ENCODE data around the gene TCN2.
"Not testable (repeated sequence)": the region's sequence is repeated elsewhere in the genome, so short reads cannot be mapped to it uniquely, and the experiment has no call there.

TCN2 gene

DNA sequence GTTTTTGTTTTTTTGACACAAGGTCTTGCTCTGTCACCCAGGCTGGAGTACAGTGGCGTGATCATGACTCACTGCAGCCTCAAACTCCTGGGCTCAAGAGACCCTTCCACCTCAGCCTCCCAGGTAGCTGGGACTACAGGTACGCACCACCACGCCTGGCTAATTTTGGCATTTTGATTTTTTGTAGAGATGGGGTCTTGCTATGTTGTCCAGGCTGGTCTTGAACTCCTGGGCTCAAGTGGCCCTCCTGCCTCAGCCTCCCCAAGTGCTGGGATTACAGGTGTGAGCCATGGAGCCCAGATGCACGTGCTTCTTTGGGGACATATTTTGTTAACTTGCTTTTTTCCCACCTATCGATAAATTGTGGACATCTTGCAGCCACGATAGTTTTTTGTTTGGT is 39.7 kb upstream of the TCN2 start:
- not testable (repeated sequence) for H3K9ac ChIP-seq (ENCODE audit: low read length); H3K27ac ChIP-seq (ENCODE audit: low read depth, low read length); H3K36me3 ChIP-seq (ENCODE audit: control insufficient read depth, insufficient read depth, low read length); H3K9me3 ChIP-seq (ENCODE audit: control insufficient read depth, insufficient read depth, low read depth, low read length); H3K27me3 ChIP-seq (ENCODE audit: control insufficient read depth, insufficient read depth, low read length); H3K4me3 ChIP-seq (ENCODE audit: low read depth, low read length); H3K4me1 ChIP-seq (ENCODE audit: control insufficient read depth, insufficient read depth, low read length)

DNA sequence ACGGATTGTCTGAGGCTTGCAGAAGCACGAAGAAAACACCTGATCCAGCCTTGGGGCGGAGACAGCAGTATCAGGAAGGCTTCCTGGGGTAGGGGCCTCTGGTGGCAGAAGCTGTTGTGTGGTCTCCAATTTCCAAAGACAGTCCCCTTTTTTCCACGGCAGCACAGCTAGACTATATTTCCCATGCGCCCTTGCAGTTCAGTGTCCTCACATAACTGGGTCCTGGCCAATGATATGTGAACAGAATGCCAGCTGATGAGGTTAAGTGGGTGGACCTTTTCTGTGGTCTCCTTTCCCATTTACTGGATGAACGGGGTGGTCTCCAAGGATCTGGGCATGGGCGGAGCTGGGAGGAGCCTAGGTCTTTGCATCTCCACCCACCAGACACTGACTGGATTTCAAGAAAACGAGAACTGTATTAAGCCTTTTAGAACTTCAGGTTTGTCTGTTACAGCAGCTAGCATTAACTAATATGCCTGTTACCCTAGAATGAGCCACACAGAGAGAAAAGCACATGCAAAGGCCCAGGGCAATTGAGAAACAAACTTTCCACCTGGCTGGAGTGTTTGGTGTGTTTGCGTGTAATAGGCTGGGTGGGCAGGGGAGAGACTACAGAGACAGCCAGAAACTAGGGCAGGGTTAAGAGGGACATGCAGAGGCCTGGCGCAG is 38.7 kb upstream of the TCN2 start:
- Histone ChIP-seq H3K27ac (ENCODE audit: low read depth, low read length) (no peak overlapping the region), H3K27me3 (ENCODE audit: control insufficient read depth, insufficient read depth, low read length) (no peaks in the 10 kb centered on the region), H3K4me3 (ENCODE audit: low read depth, low read length) (no peak overlapping the region), H3K4me1 (ENCODE audit: control insufficient read depth, insufficient read depth, low read length) (peaks cover 7% of the 10 kb centered on the region), H3K9ac (ENCODE audit: low read length) (no peak overlapping the region), H3K9me3 (ENCODE audit: control insufficient read depth, insufficient read depth, low read depth, low read length) (no peaks in the 10 kb centered on the region), H3K36me3 (ENCODE audit: control insufficient read depth, insufficient read depth, low read length) (no peaks in the 10 kb centered on the region)

DNA sequence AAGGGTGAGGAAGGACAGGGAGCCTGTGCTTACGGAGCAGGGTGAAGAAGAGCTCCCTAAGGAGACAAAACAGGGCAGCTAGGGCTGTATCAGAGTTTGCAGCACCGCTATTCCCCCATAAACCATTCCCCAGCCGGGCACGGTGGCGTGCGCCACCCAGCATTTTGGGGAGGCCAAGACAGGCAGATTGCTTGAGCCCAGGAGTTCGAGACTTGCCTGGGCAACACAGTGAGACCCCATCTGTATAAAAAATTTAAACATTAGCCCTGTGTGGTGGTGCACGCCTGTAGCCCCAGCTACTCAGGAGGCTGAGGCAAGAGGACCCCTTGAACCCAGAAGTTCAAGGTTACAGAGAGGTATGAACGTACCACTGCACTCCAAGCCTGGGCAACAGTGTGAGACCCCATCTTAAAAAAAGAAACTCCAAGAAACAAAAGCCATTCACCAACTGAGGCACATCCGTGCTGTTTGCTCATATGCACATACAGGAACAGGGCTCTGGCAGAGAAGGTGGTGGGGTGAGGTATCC is 37.2 kb upstream of the TCN2 start:
- no peak overlapping the region for H3K27ac ChIP-seq (ENCODE audit: low read depth, low read length)
- no peak overlapping the region for H3K9ac ChIP-seq (ENCODE audit: low read length)
- peaks cover 9% of the 10 kb centered on the region for H3K4me1 ChIP-seq (ENCODE audit: control insufficient read depth, insufficient read depth, low read length)
- peaks cover 6% of the 10 kb centered on the region; the same call in 1 of the 2 replicates for H3K27me3 ChIP-seq (ENCODE audit: control insufficient read depth, insufficient read depth, low read length)
- H3K9me3 ChIP-seq (ENCODE audit: control insufficient read depth, insufficient read depth, low read depth, low read length) = no peaks in the 10 kb centered on the region
- no peaks in the 10 kb centered on the region for H3K36me3 ChIP-seq (ENCODE audit: control insufficient read depth, insufficient read depth, low read length)
- no peak overlapping the region for H3K4me3 ChIP-seq (ENCODE audit: low read depth, low read length)

DNA sequence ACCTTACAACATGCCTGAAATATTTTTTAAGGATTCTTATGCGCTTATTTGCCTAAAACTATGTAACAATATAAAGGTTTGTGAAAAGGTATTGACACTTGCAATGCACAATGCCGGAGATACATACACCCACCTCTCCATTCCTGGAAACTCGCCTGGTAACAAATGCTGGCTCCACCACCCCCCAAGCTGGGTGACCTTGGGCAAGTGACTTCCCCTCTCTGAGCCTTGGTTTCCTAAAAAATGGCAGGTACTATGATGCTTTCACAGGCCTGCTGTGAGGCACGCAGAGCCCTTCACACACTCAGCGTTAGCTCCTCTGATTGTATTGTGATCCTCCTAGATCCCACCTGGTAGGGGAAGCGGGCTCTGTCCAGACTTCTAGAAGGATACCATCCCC is 34.8 kb upstream of the TCN2 start:
- H3K27ac ChIP-seq (ENCODE audit: low read depth, low read length) = no peak overlapping the region
- no peaks in the 10 kb centered on the region for H3K9me3 ChIP-seq (ENCODE audit: control insufficient read depth, insufficient read depth, low read depth, low read length)
- H3K27me3 ChIP-seq (ENCODE audit: control insufficient read depth, insufficient read depth, low read length) = peaks cover 6% of the 10 kb centered on the region; the same call in 1 of the 2 replicates
- H3K4me1 ChIP-seq (ENCODE audit: control insufficient read depth, insufficient read depth, low read length) = peaks cover 12% of the 10 kb centered on the region
- H3K36me3 ChIP-seq (ENCODE audit: control insufficient read depth, insufficient read depth, low read length) = peaks cover 18% of the 10 kb centered on the region
- no peak overlapping the region for H3K4me3 ChIP-seq (ENCODE audit: low read depth, low read length)
- no peak overlapping the region for H3K9ac ChIP-seq (ENCODE audit: low read length)

DNA sequence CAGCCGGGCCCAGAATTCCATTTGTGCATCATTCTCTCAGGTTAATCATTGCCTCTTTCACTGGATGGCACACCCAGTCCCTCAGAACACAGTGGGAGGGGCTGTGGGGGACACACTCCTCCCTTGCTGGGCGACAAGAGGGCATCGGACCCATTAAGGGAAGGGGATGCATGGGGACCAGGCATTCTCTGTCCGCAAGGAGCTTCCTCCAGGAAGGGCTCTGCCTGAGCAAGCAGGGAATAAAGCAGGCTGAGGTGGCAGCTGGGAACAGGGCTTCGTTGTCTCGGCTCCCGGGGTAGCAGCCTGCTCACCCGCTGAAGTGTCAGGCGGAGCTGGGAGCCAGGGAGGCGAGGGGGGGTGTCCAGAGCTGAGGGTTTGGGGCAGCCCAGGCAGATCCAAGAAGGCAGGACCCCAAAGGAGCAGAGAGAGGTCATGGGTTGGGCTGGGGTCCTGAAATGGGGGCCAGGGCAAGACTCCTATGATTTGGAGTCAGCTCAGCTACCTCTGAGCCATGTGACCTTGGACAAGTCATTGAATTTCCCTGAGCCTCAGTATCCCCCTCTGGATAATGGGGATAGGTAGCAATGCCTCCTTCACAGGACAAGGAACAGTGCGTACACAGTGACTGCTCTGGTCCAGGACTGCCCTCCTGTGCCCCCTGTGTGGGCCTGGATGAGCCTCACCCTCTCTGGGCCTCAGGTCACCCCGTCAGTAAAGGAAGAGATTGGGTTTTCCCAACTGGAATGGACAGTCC is 34.0 kb upstream of the TCN2 start:
- H3K27me3 ChIP-seq (ENCODE audit: control insufficient read depth, insufficient read depth, low read length) = peaks cover 6% of the 10 kb centered on the region; the same call in 1 of the 2 replicates
- H3K36me3 ChIP-seq (ENCODE audit: control insufficient read depth, insufficient read depth, low read length) = peaks cover 26% of the 10 kb centered on the region
- H3K9ac ChIP-seq (ENCODE audit: low read length) = no peak overlapping the region
- no peak overlapping the region for H3K4me3 ChIP-seq (ENCODE audit: low read depth, low read length)
- H3K27ac ChIP-seq (ENCODE audit: low read depth, low read length) = no peak overlapping the region
- H3K9me3 ChIP-seq (ENCODE audit: control insufficient read depth, insufficient read depth, low read depth, low read length) = no peaks in the 10 kb centered on the region
- peaks cover 12% of the 10 kb centered on the region for H3K4me1 ChIP-seq (ENCODE audit: control insufficient read depth, insufficient read depth, low read length)

DNA sequence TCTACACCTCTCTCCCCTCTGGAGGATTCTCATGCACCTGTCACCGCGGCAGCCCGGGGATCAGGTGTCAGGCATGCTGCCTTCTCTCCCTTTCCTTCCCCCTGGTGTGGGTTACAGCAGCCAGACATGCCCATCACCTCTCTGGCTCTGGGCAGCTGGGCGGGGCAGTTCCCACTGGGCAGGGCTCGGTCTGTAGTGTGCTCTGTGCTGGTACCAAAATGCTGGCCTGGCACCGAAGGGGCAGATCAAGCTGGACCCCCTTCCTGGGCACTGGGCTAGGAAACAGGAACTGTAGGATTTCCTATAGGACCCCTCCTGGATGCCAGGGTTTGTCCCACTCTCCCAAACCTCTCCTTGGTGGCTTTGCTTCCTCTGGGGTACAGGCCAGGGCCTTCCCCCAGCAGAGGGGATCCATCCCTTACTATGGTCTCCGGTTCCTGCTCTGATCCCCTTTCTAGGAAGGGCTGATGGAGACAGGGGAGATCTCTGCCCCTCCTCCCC is 33.3 kb upstream of the TCN2 start:
- H3K9ac ChIP-seq (ENCODE audit: low read length) = peak overlapping the region; percentile 58
- H3K4me3 ChIP-seq (ENCODE audit: low read depth, low read length) = peak overlapping the region; percentile 86
- H3K27me3 ChIP-seq (ENCODE audit: control insufficient read depth, insufficient read depth, low read length) = peaks cover 6% of the 10 kb centered on the region; the same call in 1 of the 2 replicates
- H3K9me3 ChIP-seq (ENCODE audit: control insufficient read depth, insufficient read depth, low read depth, low read length) = no peaks in the 10 kb centered on the region
- no peak overlapping the region for H3K27ac ChIP-seq (ENCODE audit: low read depth, low read length)
- peaks cover 12% of the 10 kb centered on the region for H3K4me1 ChIP-seq (ENCODE audit: control insufficient read depth, insufficient read depth, low read length)
- H3K36me3 ChIP-seq (ENCODE audit: control insufficient read depth, insufficient read depth, low read length) = peaks cover 32% of the 10 kb centered on the region

DNA sequence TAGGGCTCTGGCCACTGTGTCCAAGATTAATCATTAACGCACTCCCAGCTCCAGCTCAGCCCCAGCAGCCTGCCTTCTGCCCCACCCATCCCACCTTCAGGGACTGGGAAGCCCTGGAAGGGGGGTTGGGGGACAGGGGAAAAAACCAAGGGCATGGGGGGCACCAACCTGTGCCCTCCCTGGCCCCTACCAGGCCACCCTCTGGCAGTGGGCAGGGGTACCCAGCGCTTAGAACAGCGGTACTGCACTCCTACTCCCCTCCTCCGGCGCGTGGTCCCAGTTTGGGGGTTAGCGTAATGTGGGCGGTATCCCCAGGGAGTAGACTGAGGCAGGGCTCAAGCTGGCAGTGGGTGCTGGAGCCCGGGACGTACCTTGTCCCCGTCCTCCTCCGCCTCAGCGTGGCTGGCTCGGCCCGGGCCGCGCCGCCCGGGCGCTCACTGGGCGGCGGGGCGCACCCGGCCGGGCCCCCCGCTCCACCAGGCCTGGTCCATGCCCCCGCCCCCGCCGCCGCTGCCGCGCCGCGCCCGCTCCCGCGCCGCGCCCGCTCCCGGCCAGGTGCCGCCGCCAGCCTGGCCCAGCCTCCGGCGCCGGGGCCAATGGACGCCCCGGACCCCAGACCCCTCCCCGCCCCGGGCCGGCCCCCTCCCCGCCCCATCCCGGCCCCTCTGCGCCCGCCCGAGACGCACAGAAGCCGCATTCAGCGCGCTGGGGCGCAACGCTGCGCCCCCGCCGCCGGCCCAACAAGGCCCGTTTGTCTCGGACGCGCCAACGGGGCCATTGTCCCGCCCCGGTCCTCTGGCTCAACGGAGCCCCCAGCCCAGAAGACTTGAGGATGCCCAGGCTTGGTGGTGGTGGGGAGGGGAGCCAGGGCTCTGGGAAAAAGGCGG is 32.6 kb upstream of the TCN2 start, which contains the start of gene GAL3ST1:
Gene GAL3ST1, minus strand, starts transcription at position 571 of the 887 bp plus-strand sequence. CDS start 17,273 bp downstream, outside the sequence.
- H3K4me1 ChIP-seq (ENCODE audit: control insufficient read depth, insufficient read depth, low read length) = peaks cover 12% of the 10 kb centered on the region
- peaks cover 39% of the 10 kb centered on the region for H3K36me3 ChIP-seq (ENCODE audit: control insufficient read depth, insufficient read depth, low read length)
- peaks cover 6% of the 10 kb centered on the region; the same call in 1 of the 2 replicates for H3K27me3 ChIP-seq (ENCODE audit: control insufficient read depth, insufficient read depth, low read length)
- peak within 1 kb of the TSS; percentile 86 for H3K4me3 ChIP-seq (ENCODE audit: low read depth, low read length)
- no peak within 1 kb of the TSS; the same call in 1 of the 2 replicates for H3K27ac ChIP-seq (ENCODE audit: low read depth, low read length)
- no peaks in the 10 kb centered on the region for H3K9me3 ChIP-seq (ENCODE audit: control insufficient read depth, insufficient read depth, low read depth, low read length)
- peak within 1 kb of the TSS; percentile 58 for H3K9ac ChIP-seq (ENCODE audit: low read length)

DNA sequence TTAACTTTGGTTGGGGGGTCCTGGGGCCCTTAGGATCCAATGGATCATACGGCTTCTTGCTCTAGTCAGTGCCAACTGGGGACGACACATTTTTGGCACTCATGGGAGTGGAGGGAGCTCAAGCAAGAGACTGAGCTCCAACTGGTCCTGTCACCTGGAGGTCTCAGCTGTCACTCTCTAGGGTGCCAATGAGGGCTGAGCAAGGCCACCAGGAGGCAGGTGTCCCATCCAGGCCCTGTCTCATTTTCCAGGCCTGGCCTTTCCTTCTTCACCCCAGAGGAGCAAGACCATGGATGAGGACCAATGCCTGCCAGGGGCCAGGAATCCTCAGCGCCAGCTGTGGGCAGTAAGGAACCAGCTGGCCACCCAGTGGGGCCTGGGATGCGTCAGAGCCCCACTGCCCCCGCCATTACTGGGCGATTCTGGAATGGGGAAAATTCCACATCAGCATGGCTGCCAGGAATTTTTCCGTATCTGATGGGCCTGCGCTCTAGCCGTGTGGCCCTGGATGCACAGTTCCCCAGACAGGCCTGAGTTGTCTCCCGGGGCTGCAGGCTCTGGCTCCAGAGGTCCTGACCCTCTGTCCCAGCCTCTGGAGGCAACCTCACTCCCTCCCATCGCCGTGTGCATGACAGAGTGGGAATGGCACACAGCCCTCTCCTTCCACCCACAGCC is 31.8 kb upstream of the TCN2 start:
- H3K4me3 ChIP-seq (ENCODE audit: low read depth, low read length) = peak overlapping the region; percentile 67
- no peak overlapping the region; the same call in 1 of the 2 replicates for H3K27ac ChIP-seq (ENCODE audit: low read depth, low read length)

DNA sequence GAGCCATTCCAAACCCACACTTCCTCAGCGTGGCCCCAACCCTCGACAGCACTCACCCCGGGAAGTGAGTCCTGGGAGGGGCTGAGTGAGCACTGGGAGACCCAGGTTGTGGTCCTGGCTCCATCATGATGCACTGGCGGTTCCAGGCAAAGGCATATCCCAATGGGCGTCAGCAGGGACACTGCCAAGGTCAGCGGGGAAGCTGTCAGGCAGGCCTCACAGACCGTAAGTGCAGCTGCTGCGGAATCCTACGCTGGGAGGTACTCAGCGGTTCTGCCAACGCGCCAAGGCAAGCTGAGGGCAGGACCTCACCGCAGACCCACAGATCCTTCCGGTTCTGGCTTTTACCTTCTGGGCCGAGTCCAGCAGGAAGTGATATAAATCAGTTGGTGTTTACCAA is 31.1 kb upstream of the TCN2 start:
- H3K36me3 ChIP-seq (ENCODE audit: control insufficient read depth, insufficient read depth, low read length) = peaks cover 54% of the 10 kb centered on the region
- H3K4me1 ChIP-seq (ENCODE audit: control insufficient read depth, insufficient read depth, low read length) = peaks cover 12% of the 10 kb centered on the region
- H3K27me3 ChIP-seq (ENCODE audit: control insufficient read depth, insufficient read depth, low read length) = peaks cover 6% of the 10 kb centered on the region; the same call in 1 of the 2 replicates
- H3K9me3 ChIP-seq (ENCODE audit: control insufficient read depth, insufficient read depth, low read depth, low read length) = no peaks in the 10 kb centered on the region
- H3K27ac ChIP-seq (ENCODE audit: low read depth, low read length) = no peak overlapping the region
- H3K9ac ChIP-seq (ENCODE audit: low read length) = no peak overlapping the region
- no peak overlapping the region for H3K4me3 ChIP-seq (ENCODE audit: low read depth, low read length)

More for the DNA sequence above, 31.8 kb upstream of the TCN2 start:
- peak overlapping the region; percentile 46 for H3K9ac ChIP-seq (ENCODE audit: low read length)
- H3K27me3 ChIP-seq (ENCODE audit: control insufficient read depth, insufficient read depth, low read length) = peaks cover 6% of the 10 kb centered on the region; the same call in 1 of the 2 replicates
- peaks cover 47% of the 10 kb centered on the region for H3K36me3 ChIP-seq (ENCODE audit: control insufficient read depth, insufficient read depth, low read length)
- no peaks in the 10 kb centered on the region for H3K9me3 ChIP-seq (ENCODE audit: control insufficient read depth, insufficient read depth, low read depth, low read length)
- peaks cover 12% of the 10 kb centered on the region for H3K4me1 ChIP-seq (ENCODE audit: control insufficient read depth, insufficient read depth, low read length)

DNA sequence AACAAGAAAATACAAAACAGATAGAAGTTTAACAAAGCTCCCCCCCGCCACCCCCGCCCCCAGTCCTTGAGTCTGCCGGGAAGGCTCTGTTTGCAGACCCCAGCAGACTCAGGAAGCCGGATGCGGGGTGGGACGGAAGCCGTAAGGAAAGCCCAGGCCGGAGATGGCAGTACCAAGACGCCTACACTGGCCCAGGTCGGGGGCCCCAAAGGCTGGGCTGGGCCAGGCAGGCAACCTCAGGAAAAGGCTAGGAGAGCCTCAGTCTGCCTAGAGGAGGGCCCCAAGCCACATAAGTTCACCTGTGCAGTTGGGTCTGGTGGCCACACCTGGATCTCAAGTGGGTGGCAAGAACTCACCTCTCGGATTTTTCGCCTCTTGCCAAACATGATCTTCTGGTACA is 28.5 kb upstream of the TCN2 start:
- Histone ChIP-seq H3K4me3 (ENCODE audit: low read depth, low read length) (no peak overlapping the region), H3K36me3 (ENCODE audit: control insufficient read depth, insufficient read depth, low read length) (peaks cover 80% of the 10 kb centered on the region), H3K27me3 (ENCODE audit: control insufficient read depth, insufficient read depth, low read length) (peaks cover 6% of the 10 kb centered on the region; the same call in 1 of the 2 replicates), H3K9me3 (ENCODE audit: control insufficient read depth, insufficient read depth, low read depth, low read length) (no peaks in the 10 kb centered on the region), H3K9ac (ENCODE audit: low read length) (no peak overlapping the region), H3K27ac (ENCODE audit: low read depth, low read length) (no peak overlapping the region), H3K4me1 (ENCODE audit: control insufficient read depth, insufficient read depth, low read length) (peaks cover 12% of the 10 kb centered on the region)
